HEK293 (cell line): ENCODE results near the gene IGFBP7.
"Not testable (repeated sequence)": the region's sequence is repeated elsewhere in the genome, so short reads cannot be mapped to it uniquely, and the experiment has no call there.

Source experiments
- CTCF ChIA-PET: fragments of 350-600 bp; formaldehyde crosslinking; extraction: SDS; loops from one replicate; lab custom pipeline; 2021; ENCODE audit warnings: antibody characterized with exemption; lab: Yijun Ruan, JAX
- POLR2A ChIA-PET: fragments of 300-600 bp; formaldehyde crosslinking; extraction: SDS; loops from one replicate; lab custom pipeline; 2020; ENCODE audit warnings: antibody characterized with exemption, inconsistent platforms; lab: Yijun Ruan, JAX
- H3K27ac ChIP-seq: fragments of 200-500 bp; sonication (Bioruptor generic); 2 replicates; pipeline ENCODE4 v1.5.1; 2014; ENCODE audit warnings: low read depth, low read length, control low read depth, inconsistent platforms; ENCODE audit errors: extremely low read depth
- H3K36me3 ChIP-seq, 2 experiments: fragments of 200-500 bp in 1 of 2; sonication (Bioruptor generic) in 1 of 2; 1 replicate in 1 of 2; 2 replicates in 1 of 2; pipeline ENCODE4 v1.5.1; 2014 to 2017; ENCODE audit warnings: inconsistent platforms in 2 of 2, low read length in 2 of 2; ENCODE audit not compliant: control insufficient read depth in 2 of 2, insufficient read depth in 1 of 2
- H3K4me1 ChIP-seq: fragments of 200-500 bp; sonication (Bioruptor generic); 2 replicates; pipeline ENCODE4 v1.5.1; 2014; ENCODE audit warnings: mild to moderate bottlenecking, low read length, inconsistent platforms; ENCODE audit not compliant: control insufficient read depth, insufficient read depth
- H3K4me3 ChIP-seq: 2 replicates; pipeline ENCODE4 v1.5.1; 2011; ENCODE audit warnings: low read depth, mild to moderate bottlenecking, control low read depth, low read length, moderate library complexity
- H3K9me3 ChIP-seq: fragments of 200-500 bp; sonication (Bioruptor generic); 2 replicates; pipeline ENCODE4 v1.5.1; 2014; ENCODE audit warnings: low read depth, low read length, inconsistent platforms; ENCODE audit not compliant: control insufficient read depth, insufficient read depth
- FEZF1 ChIP-seq: fragments of 450-650 bp; formaldehyde crosslinking; IDR thresholded peaks from 2 replicates; pipeline ENCODE4 v1.5.1; 2016; ENCODE audit warnings: missing biosample characterization, missing genetic modification characterization
- ZFHX2 ChIP-seq: fragments of 450-650 bp; formaldehyde crosslinking; conservative IDR thresholded peaks from 2 replicates; pipeline ENCODE4 v1.5.1; 2016; ENCODE audit warnings: missing biosample characterization, missing genetic modification characterization
- ZNF311 ChIP-seq: fragments of 450-650 bp; formaldehyde crosslinking; IDR thresholded peaks from 2 replicates; pipeline ENCODE4 v1.5.1; 2017; ENCODE audit warnings: missing biosample characterization, missing genetic modification characterization, borderline replicate concordance
- ZNF555 ChIP-seq: fragments of 450-650 bp; formaldehyde crosslinking; conservative IDR thresholded peaks from 2 replicates; pipeline ENCODE4 v1.5.1; 2017; ENCODE audit warnings: missing biosample characterization, mild to moderate bottlenecking, missing genetic modification characterization, inconsistent platforms
- TF ChIP-seq, protein P1 (sequence below): fragments of 450-650 bp; formaldehyde crosslinking; IDR thresholded peaks from 2 replicates; pipeline ENCODE4 v1.5.1; 2017; ENCODE audit warnings: missing biosample characterization, missing genetic modification characterization
- TF ChIP-seq, protein P2 (sequence below): fragments of 450-650 bp; IDR thresholded peaks from 2 replicates; pipeline ENCODE4 v1.5.1; 2018; ENCODE audit warnings: missing biosample characterization, mild to moderate bottlenecking, missing genetic modification characterization
- TF ChIP-seq, protein P3 (sequence below): fragments of 450-650 bp; formaldehyde crosslinking; IDR thresholded peaks from 2 replicates; pipeline ENCODE4 v1.5.1; 2016; ENCODE audit warnings: missing biosample characterization, missing genetic modification characterization

Gene IGFBP7

DNA sequence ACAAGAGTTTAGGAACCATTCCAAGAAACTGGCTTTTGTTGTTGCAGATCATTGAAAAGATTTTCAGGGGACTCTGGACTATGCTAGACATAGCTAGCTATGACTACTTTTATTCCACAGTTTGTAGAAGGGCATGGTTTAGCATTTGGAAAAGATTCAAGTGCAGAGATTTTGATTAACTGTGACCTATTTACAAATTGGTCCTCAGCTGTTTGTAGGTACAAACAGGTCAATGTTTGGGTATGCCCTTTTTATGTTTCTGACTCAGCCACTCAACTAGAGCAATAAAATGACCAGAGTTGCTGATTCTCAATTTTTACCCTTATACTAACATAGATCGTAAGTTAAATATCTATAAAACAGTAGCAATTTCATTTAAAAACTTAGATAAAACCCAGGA lies 46.7 kb downstream of the IGFBP7 start:
- ChIA-PET CTCF (no interaction called here), POLR2A (no interaction called here)
- Histone ChIP-seq H3K4me3 (no peak overlapping the region), H3K4me1 (peaks cover 11% of the 10 kb centered on the region), H3K9me3 (no peaks in the 10 kb centered on the region), H3K27ac (no peak overlapping the region), H3K36me3 (no peaks in the 10 kb centered on the region)
- TF ChIP-seq, protein P1, sequence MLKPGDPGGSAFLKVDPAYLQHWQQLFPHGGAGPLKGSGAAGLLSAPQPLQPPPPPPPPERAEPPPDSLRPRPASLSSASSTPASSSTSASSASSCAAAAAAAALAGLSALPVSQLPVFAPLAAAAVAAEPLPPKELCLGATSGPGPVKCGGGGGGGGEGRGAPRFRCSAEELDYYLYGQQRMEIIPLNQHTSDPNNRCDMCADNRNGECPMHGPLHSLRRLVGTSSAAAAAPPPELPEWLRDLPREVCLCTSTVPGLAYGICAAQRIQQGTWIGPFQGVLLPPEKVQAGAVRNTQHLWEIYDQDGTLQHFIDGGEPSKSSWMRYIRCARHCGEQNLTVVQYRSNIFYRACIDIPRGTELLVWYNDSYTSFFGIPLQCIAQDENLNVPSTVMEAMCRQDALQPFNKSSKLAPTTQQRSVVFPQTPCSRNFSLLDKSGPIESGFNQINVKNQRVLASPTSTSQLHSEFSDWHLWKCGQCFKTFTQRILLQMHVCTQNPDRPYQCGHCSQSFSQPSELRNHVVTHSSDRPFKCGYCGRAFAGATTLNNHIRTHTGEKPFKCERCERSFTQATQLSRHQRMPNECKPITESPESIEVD (tag by site-specific recombination) = peak; percentile 7; the same call in 1 of the 2 replicates
- TF ChIP-seq, protein P2, sequence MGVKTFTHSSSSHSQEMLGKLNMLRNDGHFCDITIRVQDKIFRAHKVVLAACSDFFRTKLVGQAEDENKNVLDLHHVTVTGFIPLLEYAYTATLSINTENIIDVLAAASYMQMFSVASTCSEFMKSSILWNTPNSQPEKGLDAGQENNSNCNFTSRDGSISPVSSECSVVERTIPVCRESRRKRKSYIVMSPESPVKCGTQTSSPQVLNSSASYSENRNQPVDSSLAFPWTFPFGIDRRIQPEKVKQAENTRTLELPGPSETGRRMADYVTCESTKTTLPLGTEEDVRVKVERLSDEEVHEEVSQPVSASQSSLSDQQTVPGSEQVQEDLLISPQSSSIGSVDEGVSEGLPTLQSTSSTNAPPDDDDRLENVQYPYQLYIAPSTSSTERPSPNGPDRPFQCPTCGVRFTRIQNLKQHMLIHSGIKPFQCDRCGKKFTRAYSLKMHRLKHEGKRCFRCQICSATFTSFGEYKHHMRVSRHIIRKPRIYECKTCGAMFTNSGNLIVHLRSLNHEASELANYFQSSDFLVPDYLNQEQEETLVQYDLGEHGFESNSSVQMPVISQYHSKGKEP (tag by site-specific recombination) = no peak
- TF ChIP-seq FEZF1 (tag by site-specific recombination) = peak; percentile 56; the same call in 1 of the 2 replicates

DNA sequence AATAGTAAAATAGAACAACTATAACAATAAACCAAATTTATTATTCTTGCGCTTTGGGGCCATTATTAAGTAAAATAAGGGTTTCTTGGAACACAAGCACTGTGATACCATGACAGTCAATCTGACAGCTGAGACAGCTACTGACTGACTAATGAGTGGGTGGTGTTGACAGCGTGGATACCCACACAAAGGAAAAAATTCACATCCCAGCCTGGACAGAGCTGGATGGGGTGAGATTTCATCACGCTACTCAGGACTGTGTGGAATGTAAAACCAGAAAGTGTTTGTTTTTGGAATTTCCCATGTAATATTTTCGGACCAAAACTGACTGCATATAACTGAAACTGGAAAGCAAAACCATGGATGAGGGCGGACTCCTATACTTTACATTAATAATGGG lies 48.8 kb downstream of the IGFBP7 start:
- Histone ChIP-seq H3K9me3 (no peaks in the 10 kb centered on the region), H3K36me3 (no peaks in the 10 kb centered on the region), H3K4me3 (no peak overlapping the region), H3K27ac (no peak overlapping the region), H3K4me1 (peaks cover 11% of the 10 kb centered on the region)
- ChIA-PET CTCF (no interaction called here), POLR2A (no interaction called here)
- TF ChIP-seq ZFHX2 (tag by site-specific recombination) = peak; percentile 47
- no peak for TF ChIP-seq ZNF555 (tag by site-specific recombination)

DNA sequence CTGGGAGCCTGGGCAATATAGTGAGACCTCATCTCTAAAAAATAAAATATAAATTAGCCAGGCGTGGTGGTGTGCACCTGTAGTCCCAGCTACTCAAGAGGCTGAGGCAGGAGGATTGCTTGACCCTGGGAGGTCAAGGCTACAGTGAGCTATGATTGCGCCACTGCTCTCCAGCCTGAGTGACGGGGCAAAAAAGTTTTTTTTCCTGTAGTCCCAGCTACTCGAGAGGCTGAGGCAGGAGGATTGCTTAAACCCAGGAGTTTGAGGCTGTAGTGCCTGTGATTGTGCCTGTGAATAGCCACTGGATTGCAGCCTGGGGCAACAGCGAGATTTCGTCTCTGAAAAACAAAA lies 49.5 kb downstream of the IGFBP7 start:
- H3K36me3 ChIP-seq, POLR2A ChIA-PET, H3K4me3 ChIP-seq, H3K27ac ChIP-seq, H3K9me3 ChIP-seq: not testable (repeated sequence)
- CTCF ChIA-PET = interaction anchor here (0.6 to 0.7 kb wide), 2 partner anchors 120 to 601 kb away, joined by 3 read pairs; no protein-coding TSS in a partner anchor
- H3K4me1 ChIP-seq = peaks cover 11% of the 10 kb centered on the region

DNA sequence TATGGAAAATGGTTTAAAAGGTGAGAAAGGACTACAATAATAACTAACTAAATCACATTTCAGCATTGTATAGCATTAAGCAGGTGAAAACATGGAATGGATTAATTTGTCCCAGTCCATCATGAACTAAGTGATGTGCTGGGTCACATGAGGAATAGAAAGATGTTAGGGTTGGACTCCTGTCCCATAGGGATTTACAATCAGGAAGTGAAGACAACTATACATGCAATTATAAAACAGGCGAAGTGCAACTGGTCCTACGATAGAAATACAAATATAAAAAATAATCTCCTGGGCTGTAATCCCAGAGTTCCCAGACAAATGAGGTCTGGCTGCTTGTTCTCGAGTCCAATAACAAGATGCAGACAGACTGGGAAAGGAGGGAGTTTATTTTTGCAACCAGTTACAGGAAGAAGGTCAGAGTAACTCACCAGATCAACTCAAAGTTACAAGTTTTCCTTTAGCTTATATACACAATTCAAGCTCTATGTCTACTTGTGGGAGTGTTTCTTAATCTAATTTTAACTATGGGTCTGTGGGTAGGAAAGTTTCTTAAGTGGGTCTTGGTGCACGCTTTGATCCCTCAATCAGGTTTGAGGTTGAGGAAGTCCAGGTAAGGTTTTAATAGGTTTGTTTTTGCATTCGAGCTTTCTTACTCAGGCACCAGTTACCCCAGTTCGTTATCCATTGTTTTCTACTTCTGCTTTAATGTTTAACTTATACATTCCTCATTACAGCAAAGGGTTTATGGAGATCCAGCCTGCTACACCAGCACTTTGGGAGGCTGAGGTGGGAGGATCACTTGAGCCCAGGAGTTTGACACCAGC lies 50.1 kb downstream of the IGFBP7 start:
- POLR2A ChIA-PET = no interaction called here
- Histone ChIP-seq H3K4me3 (no peak overlapping the region), H3K4me1 (peaks cover 11% of the 10 kb centered on the region)

More for the DNA sequence above, 50.1 kb downstream of the IGFBP7 start:
- CTCF ChIA-PET = interaction anchor here (0.6 to 0.7 kb wide), 2 partner anchors 121 to 601 kb away, joined by 3 read pairs; no protein-coding TSS in a partner anchor
- no peaks in the 10 kb centered on the region for H3K9me3 ChIP-seq
- TF ChIP-seq, protein P3, sequence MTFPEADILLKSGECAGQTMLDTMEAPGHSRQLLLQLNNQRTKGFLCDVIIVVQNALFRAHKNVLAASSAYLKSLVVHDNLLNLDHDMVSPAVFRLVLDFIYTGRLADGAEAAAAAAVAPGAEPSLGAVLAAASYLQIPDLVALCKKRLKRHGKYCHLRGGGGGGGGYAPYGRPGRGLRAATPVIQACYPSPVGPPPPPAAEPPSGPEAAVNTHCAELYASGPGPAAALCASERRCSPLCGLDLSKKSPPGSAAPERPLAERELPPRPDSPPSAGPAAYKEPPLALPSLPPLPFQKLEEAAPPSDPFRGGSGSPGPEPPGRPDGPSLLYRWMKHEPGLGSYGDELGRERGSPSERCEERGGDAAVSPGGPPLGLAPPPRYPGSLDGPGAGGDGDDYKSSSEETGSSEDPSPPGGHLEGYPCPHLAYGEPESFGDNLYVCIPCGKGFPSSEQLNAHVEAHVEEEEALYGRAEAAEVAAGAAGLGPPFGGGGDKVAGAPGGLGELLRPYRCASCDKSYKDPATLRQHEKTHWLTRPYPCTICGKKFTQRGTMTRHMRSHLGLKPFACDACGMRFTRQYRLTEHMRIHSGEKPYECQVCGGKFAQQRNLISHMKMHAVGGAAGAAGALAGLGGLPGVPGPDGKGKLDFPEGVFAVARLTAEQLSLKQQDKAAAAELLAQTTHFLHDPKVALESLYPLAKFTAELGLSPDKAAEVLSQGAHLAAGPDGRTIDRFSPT (tag by site-specific recombination) = no peak
- TF ChIP-seq ZNF311 = no peak
- TF ChIP-seq, all 188 proteins: peak for 0
- Histone ChIP-seq H3K27ac (no peak overlapping the region), H3K36me3 (no peaks in the 10 kb centered on the region)
